HG03565 (cell line): ENCODE measurements around the gene ATP2B1.
"Not testable (repeated sequence)": the region's sequence is repeated elsewhere in the genome, so short reads cannot be mapped to it uniquely, and the experiment has no call there.

Source experiments
- ATAC-seq: cut with Tn5 transposase; IDR thresholded peaks from one replicate; pipeline ENCODE4 v1.9.1; 2021; ENCODE audit warnings: mild to moderate bottlenecking, moderate library complexity; ENCODE audit not compliant: unreplicated experiment

ATP2B1 gene

GRCh38 chr12:89717759-89718523, 9.3 kb upstream of the ATP2B1 start:
- ATAC-seq: no peak

GRCh38 chr12:89712706-89713105, 4.1 kb upstream of the ATP2B1 start:
- ATAC-seq: no peak

GRCh38 chr12:89710873-89711750, 2.5 kb upstream of the ATP2B1 start:
- ATAC-seq: no peak

- no peak for ATAC-seq
Measured at GRCh38 chr12:89709995-89710872, 1.6 kb upstream of the ATP2B1 start.

- ATAC-seq: peak; percentile 56
Measured at GRCh38 chr12:89709157-89709994, 738 bp upstream of the ATP2B1 start.

GRCh38 chr12:89707703-89708564, 704 bp downstream of the ATP2B1 start:
- ATAC-seq: no peak

- no peak for ATAC-seq
Measured at GRCh38 chr12:89706986-89707702, 1.5 kb downstream of the ATP2B1 start.

- ATAC-seq: no peak
Measured at GRCh38 chr12:89706551-89706950, 2.1 kb downstream of the ATP2B1 start.

- ATAC-seq: no peak
Measured at GRCh38 chr12:89704457-89704856, 4.2 kb downstream of the ATP2B1 start.

- ATAC-seq: no peak
Measured at GRCh38 chr12:89703768-89704167, 4.9 kb downstream of the ATP2B1 start.

- no peak for ATAC-seq
Measured at GRCh38 chr12:89702503-89702902, 6.1 kb downstream of the ATP2B1 start.

- ATAC-seq: no peak
Measured at GRCh38 chr12:89701606-89702206, 6.9 kb downstream of the ATP2B1 start.

- ATAC-seq: no peak
Measured at GRCh38 chr12:89700191-89700810, 8.3 kb downstream of the ATP2B1 start.

GRCh38 chr12:89698607-89699006, 10.0 kb downstream of the ATP2B1 start:
- ATAC-seq: no peak

- ATAC-seq: not testable (repeated sequence)
Measured at GRCh38 chr12:89697728-89698127, 10.9 kb downstream of the ATP2B1 start.

- no peak for ATAC-seq
Measured at GRCh38 chr12:89697296-89697695, 11.3 kb downstream of the ATP2B1 start.

- ATAC-seq: no peak
Measured at GRCh38 chr12:89695830-89696229, 12.8 kb downstream of the ATP2B1 start.

- ATAC-seq: no peak
Measured at GRCh38 chr12:89695100-89695499, 13.5 kb downstream of the ATP2B1 start.
